IMR-90 (cell line): Measurements from ENCODE around the gene OSBPL1A.
"Not testable (repeated sequence)": the region's sequence is repeated elsewhere in the genome, so short reads cannot be mapped to it uniquely, and the experiment has no call there.

Experiments
- CEBPB ChIP-seq: IDR thresholded peaks from 2 replicates; pipeline ENCODE4 v1.6.1; 2012; ENCODE audit warnings: low read depth, low read length, improper control_type of control experiment
- CTCF ChIP-seq: conservative IDR thresholded peaks from 2 replicates; pipeline ENCODE4 v1.5.1; 2012; ENCODE audit warnings: mild to moderate bottlenecking, low read depth, low read length, improper control_type of control experiment
- FOS ChIP-seq: fragments of 150-350 bp; IDR thresholded peaks from 2 replicates; pipeline ENCODE4 v1.6.1; 2016; ENCODE audit warnings: low read depth, low read length
- MAZ ChIP-seq: IDR thresholded peaks from 2 replicates; pipeline ENCODE4 v1.6.1; 2012; ENCODE audit warnings: low read depth, mild to moderate bottlenecking, low read length, improper control_type of control experiment, moderate library complexity, borderline replicate concordance
- MXI1 ChIP-seq: IDR thresholded peaks from 2 replicates; pipeline ENCODE4 v1.6.1; 2012; ENCODE audit warnings: low read depth, mild to moderate bottlenecking, low read length, moderate library complexity, borderline replicate concordance
- POLR2A ChIP-seq: IDR thresholded peaks from 2 replicates; pipeline ENCODE4 v1.6.1; 2012; ENCODE audit warnings: mild to moderate bottlenecking, low read depth, low read length
- RAD21 ChIP-seq: IDR thresholded peaks from 2 replicates; pipeline ENCODE4 v1.6.1; 2012; ENCODE audit warnings: low read length, improper control_type of control experiment
- RCOR1 ChIP-seq: IDR thresholded peaks from 2 replicates; pipeline ENCODE4 v1.6.1; 2012; ENCODE audit warnings: mild to moderate bottlenecking, low read length, improper control_type of control experiment; ENCODE audit not compliant: insufficient replicate concordance
- SMC3 ChIP-seq: fragments of 150-350 bp; IDR thresholded peaks from 2 replicates; pipeline ENCODE4 v1.6.1; 2016; ENCODE audit warnings: low read depth, mild to moderate bottlenecking, antibody characterized with exemption, low read length, moderate library complexity

DNA sequence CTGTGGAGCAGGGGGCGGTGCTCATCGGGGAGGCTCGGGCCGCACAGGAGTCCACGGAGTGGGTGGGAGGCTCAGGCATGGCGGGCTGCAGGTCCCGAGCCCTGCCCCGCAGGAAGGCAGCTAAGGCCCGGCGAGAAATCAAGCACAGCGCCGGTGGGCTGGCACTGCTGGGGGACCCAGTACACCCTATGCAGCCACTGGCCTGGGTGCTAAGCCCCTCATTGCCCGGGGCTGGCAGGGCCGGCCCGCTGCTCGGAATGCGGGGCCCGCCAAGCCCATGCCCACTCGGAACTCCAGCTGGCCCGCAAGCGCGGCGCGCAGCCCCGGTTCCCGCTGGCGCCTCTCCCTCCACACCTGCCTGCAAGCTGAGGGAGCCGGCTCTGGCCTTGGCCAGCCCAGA is 248.0 kb downstream of the OSBPL1A start:
- TF ChIP-seq CTCF, POLR2A, MXI1, SMC3, FOS, MAZ, RCOR1, CEBPB, RAD21: not testable (repeated sequence)
